H9 (cell line): Measurements from ENCODE around the gene HDLBP. TPM values are rescaled to one million over a fixed set of nuclear protein-coding genes. Genes with fewer than 3 reads are reported as not detected.
A peak's percentile ranks its signal among the peaks of the same experiment; 100 is the strongest.

Experiments
- DNase-seq: peaks from one replicate; pipeline ENCODE4 v3.0.0-alpha.2; 2017
- H2AFZ ChIP-seq: one replicate; pipeline ENCODE4 v1.6.1; 2013; ENCODE audit warnings: mild to moderate bottlenecking, low read length, control low read depth, moderate library complexity
- H2AK5ac ChIP-seq: 2 replicates; pipeline ENCODE4 v1.6.1; 2013; ENCODE audit warnings: low read length, control low read depth, mixed read lengths; ENCODE audit not compliant: insufficient read length
- H2BK120ac ChIP-seq: one replicate; pipeline ENCODE4 v1.6.1; 2013; ENCODE audit warnings: low read depth, mild to moderate bottlenecking, low read length, control low read depth, inconsistent platforms; ENCODE audit not compliant: poor library complexity, severe bottlenecking
- H2BK12ac ChIP-seq: 2 replicates; pipeline ENCODE4 v1.6.1; 2013; ENCODE audit warnings: low read length, control low read depth, mixed read lengths, low read depth; ENCODE audit not compliant: insufficient read length
- H2BK15ac ChIP-seq: 2 replicates; pipeline ENCODE4 v1.6.1; 2013; ENCODE audit warnings: low read depth, low read length, control low read depth
- H2BK20ac ChIP-seq: one replicate; pipeline ENCODE4 v1.6.1; 2013; ENCODE audit warnings: low read depth, mild to moderate bottlenecking, low read length, control low read depth, inconsistent platforms; ENCODE audit not compliant: poor library complexity, severe bottlenecking
- H2BK5ac ChIP-seq: 2 replicates; pipeline ENCODE4 v1.6.1; 2013; ENCODE audit warnings: low read length, control low read depth, mixed read lengths; ENCODE audit not compliant: insufficient read length
- H3K14ac ChIP-seq: 2 replicates; pipeline ENCODE4 v1.6.1; 2013; ENCODE audit warnings: low read length, control low read depth; ENCODE audit not compliant: insufficient read depth
- H3K18ac ChIP-seq: 2 replicates; pipeline ENCODE4 v1.6.1; 2013; ENCODE audit warnings: low read depth, mild to moderate bottlenecking, mixed read lengths, low read length, control low read depth; ENCODE audit not compliant: insufficient read length
- H3K23ac ChIP-seq: 2 replicates; pipeline ENCODE4 v1.6.1; 2013; ENCODE audit warnings: low read length, control low read depth, mixed read lengths, low read depth; ENCODE audit not compliant: insufficient read length
- H3K23me2 ChIP-seq: 2 replicates; pipeline ENCODE4 v1.6.1; 2013; ENCODE audit warnings: low read depth, mild to moderate bottlenecking, mixed read lengths, low read length, control low read depth; ENCODE audit not compliant: insufficient read length, poor library complexity, severe bottlenecking
- H3K27ac ChIP-seq: 2 replicates; pipeline ENCODE4 v1.5.1; 2013; ENCODE audit warnings: low read length, control low read depth, mixed read lengths, low read depth; ENCODE audit not compliant: insufficient read length
- H3K27me3 ChIP-seq: 2 replicates; pipeline ENCODE4 v1.6.1; 2013; ENCODE audit warnings: low read length, control low read depth, inconsistent platforms; ENCODE audit not compliant: insufficient read depth
- H3K4ac ChIP-seq: 2 replicates; pipeline ENCODE4 v1.6.1; 2013; ENCODE audit warnings: low read depth, mild to moderate bottlenecking, control low read depth, inconsistent platforms, low read length, moderate library complexity
- H3K4me1 ChIP-seq: 2 replicates; pipeline ENCODE4 v1.6.1; 2013; ENCODE audit warnings: low read length, control low read depth, inconsistent platforms; ENCODE audit not compliant: insufficient read depth
- H3K4me2 ChIP-seq: 2 replicates; pipeline ENCODE4 v1.6.1; 2013; ENCODE audit warnings: low read length, control low read depth, mixed read lengths; ENCODE audit not compliant: insufficient read length, insufficient read depth
- H3K56ac ChIP-seq: 2 replicates; pipeline ENCODE4 v1.6.1; 2013; ENCODE audit warnings: low read depth, mild to moderate bottlenecking, mixed read lengths, low read length, control low read depth; ENCODE audit not compliant: insufficient read length
- H3K79me1 ChIP-seq: 2 replicates; pipeline ENCODE4 v1.6.1; 2013; ENCODE audit warnings: low read depth, mild to moderate bottlenecking, moderate library complexity, low read length, control low read depth, inconsistent platforms; ENCODE audit not compliant: insufficient read depth, poor library complexity, severe bottlenecking
- H3K79me2 ChIP-seq: 2 replicates; pipeline ENCODE4 v1.6.1; 2013; ENCODE audit warnings: low read length, control low read depth, inconsistent platforms; ENCODE audit not compliant: insufficient read depth
- H3K9ac ChIP-seq: 2 replicates; pipeline ENCODE4 v1.6.1; 2013; ENCODE audit warnings: low read length, control low read depth, mixed read lengths; ENCODE audit not compliant: insufficient read length; ENCODE audit errors: extremely low read depth
- H3K9me3 ChIP-seq: one replicate; pipeline ENCODE4 v1.6.1; 2013; ENCODE audit warnings: low read depth, low read length, inconsistent platforms; ENCODE audit not compliant: control insufficient read depth
- H3T11ph ChIP-seq: one replicate; pipeline ENCODE4 v1.6.1; 2013; ENCODE audit warnings: mild to moderate bottlenecking, low read length, control low read depth, inconsistent platforms
- H4K20me1 ChIP-seq: one replicate; pipeline ENCODE4 v1.6.1; 2013; ENCODE audit not compliant: control insufficient read depth, insufficient read length, insufficient read depth
- H4K5ac ChIP-seq: 2 replicates; pipeline ENCODE4 v1.6.1; 2013; ENCODE audit warnings: low read depth, mild to moderate bottlenecking, mixed read lengths, low read length, control low read depth; ENCODE audit not compliant: insufficient read length
- H4K8ac ChIP-seq: replicated peaks from 2 replicates; pipeline ENCODE4 v1.6.1; 2013; ENCODE audit warnings: low read length, control low read depth, mixed read lengths, low read depth; ENCODE audit not compliant: insufficient read length
- H4K91ac ChIP-seq: 2 replicates; pipeline ENCODE4 v1.6.1; 2013; ENCODE audit warnings: low read depth, mild to moderate bottlenecking, moderate library complexity, mixed read lengths, low read length, control low read depth; ENCODE audit not compliant: insufficient read length
- H3K27ac Mint-ChIP-seq, 3 experiments: 2 replicates in 2 of 3; 3 replicates in 1 of 3; pipeline ENCODE4 v1.8.0; 2020 to 2021; ENCODE audit warnings: mixed read lengths in 3 of 3, mild to moderate bottlenecking in 1 of 3, moderate library complexity in 1 of 3
- H3K27me3 Mint-ChIP-seq: 2 replicates; pipeline ENCODE4 v1.8.0; 2021; ENCODE audit warnings: low read depth, mild to moderate bottlenecking, moderate library complexity, mixed read lengths
- H3K36me3 Mint-ChIP-seq, 3 experiments: 2 replicates in 2 of 3; 3 replicates in 1 of 3; pipeline ENCODE4 v1.8.0; 2020 to 2021; ENCODE audit warnings: low read depth in 3 of 3, mixed read lengths in 3 of 3; ENCODE audit not compliant: insufficient read depth in 1 of 3
- H3K4me1 Mint-ChIP-seq, 2 experiments: 2 replicates each; pipeline ENCODE4 v1.8.0; 2020; ENCODE audit warnings: mixed read lengths in 2 of 2
- H3K4me3 Mint-ChIP-seq, 2 experiments: 2 replicates in 1 of 2; 3 replicates in 1 of 2; pipeline ENCODE4 v1.8.0; 2020 to 2021; ENCODE audit warnings: mild to moderate bottlenecking in 2 of 2, mixed read lengths in 2 of 2, moderate library complexity in 1 of 2
- H3K9me3 Mint-ChIP-seq, 2 experiments: 2 replicates in 1 of 2; 3 replicates in 1 of 2; pipeline ENCODE4 v1.8.0; 2020; ENCODE audit warnings: mild to moderate bottlenecking in 2 of 2, mixed read lengths in 2 of 2, moderate library complexity in 1 of 2
- WGBS: extraction: QIAGEN DNeasy Blood & Tissue Kit; methylation state at CpG from one replicate; pipeline ENCODE4 v1.1.7; 2013; ENCODE audit warnings: missing lambda C conversion rate, low lambda C conversion rate, mixed read lengths; ENCODE audit not compliant: insufficient read length; ENCODE audit errors: extremely low coverage; 5-methylcytosine and 5-hydroxymethylcytosine counted together
- total RNA-seq: library from RNA; stranded (reverse); gene quantifications from 2 replicates; pipeline ENCODE4 v1.2.1, GENCODE V29; 2021
- TF ChIP-seq, protein P1 (sequence below): fragments of 200-600 bp; sonication (generic); conservative IDR thresholded peaks from 3 replicates; pipeline ENCODE4 v1.8.0; 2021; ENCODE audit warnings: antibody characterized with exemption, mild to moderate bottlenecking

HDLBP gene
- total RNA-seq, 1 experiment from 2014 or later, result 364 TPM

DNA sequence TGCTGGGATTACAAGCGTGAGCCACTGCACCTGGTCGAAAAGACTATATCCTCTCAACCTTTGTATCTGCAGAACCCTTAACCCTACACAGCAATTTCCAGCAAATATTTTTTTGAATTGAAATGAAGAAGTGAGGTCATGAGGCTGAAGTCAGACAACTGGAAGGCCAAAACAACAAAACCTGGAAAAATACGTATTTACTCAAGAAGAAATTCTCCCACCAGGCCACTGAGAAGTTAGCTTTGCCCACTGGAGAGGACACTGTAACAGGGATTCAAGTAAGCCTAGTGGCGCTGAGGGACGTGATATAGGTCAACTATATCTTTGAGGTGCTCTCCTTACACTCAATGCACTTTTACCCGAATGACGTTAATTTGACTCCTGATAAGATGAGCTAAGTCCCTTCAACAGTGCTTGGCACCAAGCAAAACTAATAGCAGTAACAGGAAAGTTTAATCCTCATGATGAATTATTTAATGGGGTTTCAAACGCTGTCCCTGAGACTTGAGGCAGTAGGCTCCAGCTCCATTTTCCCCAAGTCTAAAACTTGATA lies 1.9 kb downstream of the HDLBP start:
- Histone ChIP-seq H3K79me1 (peaks cover 3% of the 10 kb centered on the region), H3K4me2 (peak overlapping the region; percentile 60), H2BK12ac (no peak overlapping the region), H2AK5ac (no peak overlapping the region), H3K9me3 (no peaks in the 10 kb centered on the region), H4K20me1 (no peaks in the 10 kb centered on the region), H3K27me3 (no peaks in the 10 kb centered on the region), H3K18ac (no peak overlapping the region), H3K56ac (no peak overlapping the region), H2BK20ac (no peak overlapping the region), H3K4ac (no peak overlapping the region), H4K8ac (no peak overlapping the region), H3K14ac (no peak overlapping the region), H2AFZ (no peak overlapping the region), H4K5ac (no peak overlapping the region), H2BK5ac (no peak overlapping the region), H3K23me2 (peaks cover 9% of the 10 kb centered on the region), H3K23ac (no peak overlapping the region), H2BK120ac (no peak overlapping the region), H4K91ac (no peak overlapping the region), H3K27ac (no peak overlapping the region), H3K4me1 (0 out of 2 replicates have a peak, but pooled peaks cover 2% of the 10 kb centered on the region), H3K79me2 (peaks cover 70% of the 10 kb centered on the region), H3K9ac (no peak overlapping the region), H3T11ph (no peak overlapping the region), H2BK15ac (no peak overlapping the region)
- Mint-ChIP-seq H3K4me3 (peak overlapping the region; percentile 100), H3K36me3 (peaks cover 4 to 19% (median 13%) of the 10 kb centered on the region in 3 experiments; a peak in 6 of 7 replicates), H3K27ac (no peak overlapping the region; a peak in 1 of 7 replicates), H3K27me3 (no peaks in the 10 kb centered on the region), H3K9me3 (no peaks in the 10 kb centered on the region; a peak in 1 of 5 replicates), H3K4me1 (peaks cover 55 to 57% of the 10 kb centered on the region in 2 experiments)
- TF ChIP-seq, protein P1, sequence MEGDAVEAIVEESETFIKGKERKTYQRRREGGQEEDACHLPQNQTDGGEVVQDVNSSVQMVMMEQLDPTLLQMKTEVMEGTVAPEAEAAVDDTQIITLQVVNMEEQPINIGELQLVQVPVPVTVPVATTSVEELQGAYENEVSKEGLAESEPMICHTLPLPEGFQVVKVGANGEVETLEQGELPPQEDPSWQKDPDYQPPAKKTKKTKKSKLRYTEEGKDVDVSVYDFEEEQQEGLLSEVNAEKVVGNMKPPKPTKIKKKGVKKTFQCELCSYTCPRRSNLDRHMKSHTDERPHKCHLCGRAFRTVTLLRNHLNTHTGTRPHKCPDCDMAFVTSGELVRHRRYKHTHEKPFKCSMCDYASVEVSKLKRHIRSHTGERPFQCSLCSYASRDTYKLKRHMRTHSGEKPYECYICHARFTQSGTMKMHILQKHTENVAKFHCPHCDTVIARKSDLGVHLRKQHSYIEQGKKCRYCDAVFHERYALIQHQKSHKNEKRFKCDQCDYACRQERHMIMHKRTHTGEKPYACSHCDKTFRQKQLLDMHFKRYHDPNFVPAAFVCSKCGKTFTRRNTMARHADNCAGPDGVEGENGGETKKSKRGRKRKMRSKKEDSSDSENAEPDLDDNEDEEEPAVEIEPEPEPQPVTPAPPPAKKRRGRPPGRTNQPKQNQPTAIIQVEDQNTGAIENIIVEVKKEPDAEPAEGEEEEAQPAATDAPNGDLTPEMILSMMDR, result no peak
- DNase-seq, result no peak
- WGBS, result no CpG with 5 or more reads among the region's 8 CpGs
